T-helper 1 cell treated with Interleukin-12 subunit alpha and Interleukin-12 subunit beta and Interleukin-4 antibody, amounts not matched to agents 30 μg/mL and 1 μg/mL, for 36 hours (primary cell): ENCODE measurements around the gene GALNT10.

Experiments
- H3K27ac Mint-ChIP-seq: one replicate; pipeline ENCODE4 v1.8.0; 2021; ENCODE audit warnings: mild to moderate bottlenecking, mixed read lengths
- H3K27me3 Mint-ChIP-seq: one replicate; pipeline ENCODE4 v1.8.0; 2021; ENCODE audit warnings: low read depth, mixed read lengths
- H3K36me3 Mint-ChIP-seq: one replicate; pipeline ENCODE4 v1.8.0; 2021; ENCODE audit warnings: low read depth, mixed read lengths
- H3K4me1 Mint-ChIP-seq: one replicate; pipeline ENCODE4 v1.8.0; 2021; ENCODE audit warnings: low read depth, mixed read lengths
- H3K4me3 Mint-ChIP-seq: one replicate; pipeline ENCODE4 v1.8.0; 2021; ENCODE audit warnings: mild to moderate bottlenecking, moderate library complexity, mixed read lengths
- H3K9me3 Mint-ChIP-seq: one replicate; pipeline ENCODE4 v1.8.0; 2021; ENCODE audit warnings: mixed read lengths

GALNT10 gene

GRCh38 chr5:154287136-154287535 is 96.6 kb downstream of the GALNT10 start:
- Mint-ChIP-seq H3K36me3 (peaks cover 20% of the 10 kb centered on the region), H3K4me3 (no peak overlapping the region), H3K4me1 (peaks cover 36% of the 10 kb centered on the region), H3K27me3 (no peaks in the 10 kb centered on the region), H3K9me3 (no peaks in the 10 kb centered on the region), H3K27ac (no peak overlapping the region)

DNA sequence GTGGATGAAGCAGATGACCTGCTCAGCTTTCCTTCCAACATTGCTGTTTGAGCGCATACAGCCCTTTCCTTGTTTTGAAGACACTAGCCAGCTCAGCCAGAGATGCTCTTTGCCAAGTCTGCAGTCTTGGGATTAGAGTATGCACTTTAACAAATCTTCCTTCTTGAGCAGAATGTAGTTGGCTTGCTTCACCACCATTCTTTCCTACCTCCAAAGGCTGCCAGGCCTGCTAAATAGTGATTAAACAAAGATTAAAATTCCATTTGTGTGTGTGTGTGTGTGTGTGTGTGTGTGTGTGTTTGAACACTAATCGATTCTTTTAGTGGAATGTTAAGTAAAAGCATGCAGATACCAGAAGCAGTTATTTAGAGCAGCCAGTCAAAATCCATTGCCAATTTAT is 97.6 kb downstream of the GALNT10 start:
- Mint-ChIP-seq H3K36me3 (peaks cover 17% of the 10 kb centered on the region), H3K27ac (no peak overlapping the region)

GRCh38 chr5:154291917-154292316 is 101.4 kb downstream of the GALNT10 start:
- no peaks in the 10 kb centered on the region for H3K9me3 Mint-ChIP-seq
- no peak overlapping the region for H3K27ac Mint-ChIP-seq
- peaks cover 22% of the 10 kb centered on the region for H3K36me3 Mint-ChIP-seq
- no peak overlapping the region for H3K4me3 Mint-ChIP-seq
- peaks cover 23% of the 10 kb centered on the region for H3K4me1 Mint-ChIP-seq
- no peaks in the 10 kb centered on the region for H3K27me3 Mint-ChIP-seq

More for the DNA sequence above, 97.6 kb downstream of the GALNT10 start:
- Mint-ChIP-seq H3K9me3 (no peaks in the 10 kb centered on the region), H3K4me3 (no peak overlapping the region), H3K27me3 (no peaks in the 10 kb centered on the region), H3K4me1 (peaks cover 32% of the 10 kb centered on the region)

DNA sequence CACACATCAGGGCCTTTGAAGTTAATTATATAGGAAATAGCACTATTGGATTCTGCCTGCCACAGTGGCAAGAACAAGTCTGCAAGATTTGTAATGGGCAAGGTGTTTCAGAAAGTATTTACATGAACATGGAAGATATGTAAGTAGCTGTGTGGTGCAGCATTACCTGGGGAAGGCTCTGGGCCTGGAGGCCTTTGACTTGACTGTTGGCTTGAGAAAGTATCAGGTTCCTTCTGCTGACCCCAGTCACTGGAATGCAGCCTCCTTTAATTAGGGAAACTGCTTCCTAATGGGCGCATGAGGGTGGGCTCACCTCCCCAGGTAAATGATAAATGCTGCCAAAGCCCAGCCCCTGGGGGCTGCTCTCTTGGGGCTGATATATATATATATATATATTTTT is 102.7 kb downstream of the GALNT10 start:
- Mint-ChIP-seq H3K27me3 (no peaks in the 10 kb centered on the region), H3K9me3 (no peaks in the 10 kb centered on the region), H3K36me3 (peaks cover 31% of the 10 kb centered on the region), H3K4me1 (peaks cover 20% of the 10 kb centered on the region), H3K4me3 (no peak overlapping the region), H3K27ac (no peak overlapping the region)

DNA sequence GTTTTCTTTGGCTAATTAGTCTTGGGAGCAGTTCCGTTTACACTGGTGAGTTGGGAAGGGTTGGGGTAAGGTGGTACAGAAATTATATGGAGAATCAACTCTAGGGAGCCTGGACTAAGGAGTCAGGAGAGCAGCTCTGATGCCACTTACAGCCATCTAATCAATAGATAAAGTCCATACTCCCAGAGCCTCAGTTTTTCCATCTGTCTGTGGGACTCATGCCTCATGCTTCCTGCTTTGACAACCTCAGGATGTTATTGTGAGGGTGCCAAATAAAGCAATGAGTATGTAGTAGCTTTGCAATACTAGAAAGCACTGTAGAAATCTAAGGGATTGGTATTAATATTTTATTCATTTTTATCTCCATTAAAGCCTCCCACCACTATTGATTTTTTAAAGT is 105.0 kb downstream of the GALNT10 start:
- H3K36me3 Mint-ChIP-seq, result peaks cover 41% of the 10 kb centered on the region
- H3K27me3 Mint-ChIP-seq, result no peaks in the 10 kb centered on the region
- H3K4me3 Mint-ChIP-seq, result no peak overlapping the region
- H3K9me3 Mint-ChIP-seq, result no peaks in the 10 kb centered on the region
- H3K4me1 Mint-ChIP-seq, result peaks cover 14% of the 10 kb centered on the region
- no peak overlapping the region for H3K27ac Mint-ChIP-seq

DNA sequence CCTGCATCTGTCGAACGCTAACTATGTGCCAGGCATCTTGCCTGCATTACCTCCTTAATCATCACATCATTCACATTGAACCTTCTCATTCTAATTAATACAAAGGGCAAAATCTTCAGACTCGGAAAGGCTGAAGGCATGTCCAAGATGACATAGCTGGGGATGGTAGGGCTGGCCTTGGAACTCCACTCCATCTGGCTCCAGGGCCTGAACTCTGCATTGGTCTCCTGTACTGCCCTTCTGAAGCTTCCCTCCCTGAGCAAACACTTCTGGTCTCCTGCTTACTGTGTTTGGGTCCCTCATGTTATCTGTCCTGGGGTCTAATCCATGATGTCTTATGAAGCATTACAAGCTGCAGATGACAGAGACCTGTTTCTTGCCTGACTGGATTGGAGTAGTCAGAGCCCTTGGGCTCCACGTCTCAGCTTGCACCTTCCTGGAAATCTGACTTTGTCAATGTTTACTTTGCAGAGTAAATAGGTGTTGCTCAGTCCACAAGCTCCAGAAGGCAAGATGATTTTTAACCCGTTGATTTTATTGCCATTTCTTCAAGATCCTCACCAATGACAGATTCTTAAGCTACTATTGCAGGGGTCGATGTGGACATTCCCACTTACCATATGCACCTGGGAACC is 106.1 kb downstream of the GALNT10 start:
- no peaks in the 10 kb centered on the region for H3K9me3 Mint-ChIP-seq
- no peaks in the 10 kb centered on the region for H3K27me3 Mint-ChIP-seq
- peaks cover 46% of the 10 kb centered on the region for H3K36me3 Mint-ChIP-seq
- no peak overlapping the region for H3K4me3 Mint-ChIP-seq
- no peak overlapping the region for H3K27ac Mint-ChIP-seq
- H3K4me1 Mint-ChIP-seq, result peaks cover 11% of the 10 kb centered on the region

DNA sequence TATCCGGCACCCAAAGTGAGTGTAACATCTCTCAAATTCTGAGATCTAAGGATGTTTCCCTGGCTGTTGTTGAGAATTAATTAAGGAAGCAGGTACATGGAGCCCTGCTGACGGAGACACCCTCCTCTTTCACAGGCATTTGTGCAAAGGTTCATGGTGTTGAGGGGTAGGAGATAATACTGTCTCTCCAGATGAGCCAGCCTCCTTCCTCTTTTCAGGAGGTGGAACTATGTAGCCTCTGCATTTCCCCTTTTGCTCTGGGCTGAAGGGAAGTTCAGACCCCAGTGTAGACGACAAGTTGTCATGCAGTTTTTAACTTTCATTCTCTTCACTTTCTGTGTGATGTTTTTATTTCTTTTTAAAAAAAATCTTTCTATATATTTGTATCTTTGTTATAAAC is 107.5 kb downstream of the GALNT10 start:
- Mint-ChIP-seq H3K9me3 (no peaks in the 10 kb centered on the region), H3K4me1 (peaks cover 5% of the 10 kb centered on the region), H3K27me3 (no peaks in the 10 kb centered on the region), H3K27ac (no peak overlapping the region), H3K4me3 (no peak overlapping the region), H3K36me3 (peaks cover 55% of the 10 kb centered on the region)

GRCh38 chr5:154300207-154300883 is 109.8 kb downstream of the GALNT10 start:
- H3K36me3 Mint-ChIP-seq, result peaks cover 71% of the 10 kb centered on the region
- peaks cover 5% of the 10 kb centered on the region for H3K4me1 Mint-ChIP-seq
- H3K27me3 Mint-ChIP-seq, result no peaks in the 10 kb centered on the region
- H3K4me3 Mint-ChIP-seq, result no peak overlapping the region
- peaks cover 9% of the 10 kb centered on the region for H3K9me3 Mint-ChIP-seq
- H3K27ac Mint-ChIP-seq, result no peak overlapping the region

DNA sequence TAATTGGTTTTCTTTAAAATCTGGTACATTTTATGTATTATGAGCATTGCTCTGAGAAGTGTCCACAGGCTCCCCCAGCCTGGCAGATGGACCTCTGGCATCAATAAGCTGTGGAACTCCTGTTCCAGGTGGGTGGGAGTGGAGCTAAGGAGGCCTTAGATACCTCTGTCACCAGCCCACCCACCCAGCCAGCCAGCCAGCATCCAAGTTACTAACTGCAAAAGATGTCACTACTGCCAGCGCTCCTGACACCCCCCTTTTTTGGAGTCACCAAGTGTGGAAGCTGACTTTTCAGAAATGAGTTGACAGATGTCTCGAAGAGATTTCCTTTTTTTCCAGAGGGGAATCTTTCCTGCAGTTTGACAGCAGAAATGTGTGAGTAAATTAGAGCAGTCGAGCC is 111.2 kb downstream of the GALNT10 start:
- H3K36me3 Mint-ChIP-seq, result peaks cover 65% of the 10 kb centered on the region
- no peak overlapping the region for H3K27ac Mint-ChIP-seq
- H3K4me3 Mint-ChIP-seq, result no peak overlapping the region
- peaks cover 6% of the 10 kb centered on the region for H3K4me1 Mint-ChIP-seq
- no peaks in the 10 kb centered on the region for H3K27me3 Mint-ChIP-seq
- peaks cover 9% of the 10 kb centered on the region for H3K9me3 Mint-ChIP-seq

DNA sequence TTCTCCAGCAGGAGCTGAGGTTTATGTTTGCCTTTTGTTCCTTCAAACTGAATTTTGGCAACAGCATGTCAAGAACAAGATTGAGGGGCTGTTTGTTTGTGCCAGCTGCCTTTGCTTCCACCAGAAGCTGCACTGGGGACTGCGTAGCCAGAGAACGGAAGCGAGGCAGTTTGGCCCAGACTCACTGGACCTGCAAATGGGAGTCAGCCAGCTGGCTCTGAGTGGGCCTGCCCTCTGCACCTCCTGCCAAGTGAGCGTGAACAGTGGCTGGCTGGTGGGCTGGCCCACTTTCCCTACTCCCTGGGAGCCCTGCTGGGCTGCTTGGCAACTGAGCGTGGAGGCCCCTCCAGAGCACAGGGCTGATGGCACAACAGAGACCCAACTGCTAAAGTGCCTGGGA is 111.6 kb downstream of the GALNT10 start:
- H3K4me1 Mint-ChIP-seq, result peaks cover 6% of the 10 kb centered on the region
- no peak overlapping the region for H3K27ac Mint-ChIP-seq
- H3K27me3 Mint-ChIP-seq, result no peaks in the 10 kb centered on the region
- peaks cover 9% of the 10 kb centered on the region for H3K9me3 Mint-ChIP-seq
- H3K4me3 Mint-ChIP-seq, result no peak overlapping the region
- H3K36me3 Mint-ChIP-seq, result peaks cover 62% of the 10 kb centered on the region

- Mint-ChIP-seq H3K36me3 (peaks cover 53% of the 10 kb centered on the region), H3K4me1 (peaks cover 6% of the 10 kb centered on the region), H3K27me3 (no peaks in the 10 kb centered on the region), H3K9me3 (peaks cover 9% of the 10 kb centered on the region), H3K4me3 (no peak overlapping the region), H3K27ac (no peak overlapping the region)
These were observed 112.6 kb downstream of the GALNT10 start for GRCh38 chr5:154303133-154303532.

GRCh38 chr5:154308443-154309370 is 118.2 kb downstream of the GALNT10 start:
- Mint-ChIP-seq H3K27ac (no peak overlapping the region), H3K27me3 (no peaks in the 10 kb centered on the region), H3K4me1 (peaks cover 26% of the 10 kb centered on the region), H3K9me3 (peaks cover 5% of the 10 kb centered on the region), H3K4me3 (no peak overlapping the region), H3K36me3 (peaks cover 30% of the 10 kb centered on the region)

- H3K4me3 Mint-ChIP-seq, result no peak overlapping the region
- peaks cover 24% of the 10 kb centered on the region for H3K36me3 Mint-ChIP-seq
- H3K27me3 Mint-ChIP-seq, result no peaks in the 10 kb centered on the region
- H3K4me1 Mint-ChIP-seq, result peaks cover 26% of the 10 kb centered on the region
- H3K9me3 Mint-ChIP-seq, result peaks cover 3% of the 10 kb centered on the region
- H3K27ac Mint-ChIP-seq, result no peak overlapping the region
These were observed 118.8 kb downstream of the GALNT10 start for GRCh38 chr5:154309371-154309745.

GRCh38 chr5:154309805-154310204 is 119.3 kb downstream of the GALNT10 start:
- Mint-ChIP-seq H3K36me3 (peaks cover 20% of the 10 kb centered on the region), H3K9me3 (peaks cover under 1% of the 10 kb centered on the region), H3K4me3 (no peak overlapping the region), H3K4me1 (peaks cover 26% of the 10 kb centered on the region), H3K27me3 (no peaks in the 10 kb centered on the region), H3K27ac (no peak overlapping the region)

DNA sequence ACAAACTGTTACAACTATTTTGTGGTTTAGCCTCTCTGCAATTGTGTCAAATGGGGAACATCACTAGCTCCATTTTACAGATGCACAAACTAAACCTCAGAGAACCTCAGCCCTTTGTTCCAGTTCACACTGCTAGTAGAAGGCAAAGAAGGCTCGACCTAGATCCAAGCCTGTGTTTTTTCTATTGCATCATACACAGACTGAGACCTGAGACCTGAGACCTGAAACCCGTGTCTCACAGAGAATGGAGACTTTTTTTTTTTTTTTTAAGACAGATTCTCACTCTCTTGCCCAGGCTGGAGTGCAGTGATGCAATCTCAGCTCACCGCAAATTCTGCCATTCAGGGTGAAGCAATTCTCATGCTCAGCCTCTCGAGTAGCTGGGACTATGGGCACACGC is 120.8 kb downstream of the GALNT10 start:
- H3K9me3 Mint-ChIP-seq, result no peaks in the 10 kb centered on the region
- H3K36me3 Mint-ChIP-seq, result peaks cover 19% of the 10 kb centered on the region
- H3K27me3 Mint-ChIP-seq, result no peaks in the 10 kb centered on the region
- no peak overlapping the region for H3K27ac Mint-ChIP-seq
- H3K4me3 Mint-ChIP-seq, result no peak overlapping the region
- peaks cover 25% of the 10 kb centered on the region for H3K4me1 Mint-ChIP-seq
